WTC11 (cell line): ENCODE data around the gene SERPINI2. TPM values are rescaled to one million over a fixed set of nuclear protein-coding genes. Genes with fewer than 3 reads are reported as not detected.

Source experiments
- ATAC-seq: fragments of 200-7000 bp; cut with Tn5 transposase; 2 replicates; pipeline ENCODE4 v1.10.0; 2021; ENCODE audit warnings: mild to moderate bottlenecking, moderate library complexity
- CTCF ChIA-PET: fragments of 300-600 bp; sonication (Branson Sonifier 250); formaldehyde crosslinking; loops from one replicate; lab custom pipeline; 2021; ENCODE audit warnings: antibody characterized with exemption; lab: Charles Lee
- POLR2A ChIA-PET: fragments of 350-600 bp; sonication (Branson Sonifier 250); formaldehyde crosslinking; loops from one replicate; lab custom pipeline; 2021; ENCODE audit warnings: antibody characterized with exemption; lab: Charles Lee
- DNase-seq: peaks from one replicate; pipeline ENCODE4 v3.0.0; 2021; ENCODE audit warnings: low spot score
- H3K27ac Mint-ChIP-seq: 2 replicates; pipeline ENCODE4 v1.8.0; 2021; ENCODE audit warnings: mixed read lengths
- H3K27me3 Mint-ChIP-seq: 2 replicates; pipeline ENCODE4 v1.8.0; 2021; ENCODE audit warnings: low read depth, mild to moderate bottlenecking, moderate library complexity, mixed read lengths
- H3K36me3 Mint-ChIP-seq: 2 replicates; pipeline ENCODE4 v1.8.0; 2021; ENCODE audit warnings: mixed read lengths
- H3K4me1 Mint-ChIP-seq: 2 replicates; pipeline ENCODE4 v1.8.0; 2022; ENCODE audit warnings: mixed read lengths
- H3K4me3 Mint-ChIP-seq: 2 replicates; pipeline ENCODE4 v1.8.0; 2021; ENCODE audit warnings: mild to moderate bottlenecking, moderate library complexity, mixed read lengths
- H3K9me3 Mint-ChIP-seq: 2 replicates; pipeline ENCODE4 v1.8.0; 2021; ENCODE audit warnings: mixed read lengths
- CTCF ChIP-seq: fragments of 200-600 bp; IDR thresholded peaks from 2 replicates; pipeline ENCODE4 v1.8.0; 2022; ENCODE audit warnings: antibody characterized with exemption
- EMX1 ChIP-seq: fragments of 250-450 bp; sonication (Bioruptor Pico); IDR thresholded peaks from 2 replicates; pipeline ENCODE4 v1.8.0; 2021; ENCODE audit warnings: mild to moderate bottlenecking
- GTF2I ChIP-seq: fragments of 250-450 bp; sonication (Bioruptor Pico); conservative IDR thresholded peaks from 2 replicates; pipeline ENCODE4 v1.4.0; 2021; ENCODE audit warnings: mild to moderate bottlenecking
- IRF1 ChIP-seq: sonication (generic); formaldehyde crosslinking; IDR thresholded peaks from 2 replicates; pipeline ENCODE4 v1.8.0; 2023; ENCODE audit warnings: missing genetic modification reagents
- OVOL2 ChIP-seq: fragments of 250-450 bp; sonication (Bioruptor Pico); IDR thresholded peaks from 2 replicates; pipeline ENCODE4 v1.9.0; 2021; ENCODE audit warnings: mild to moderate bottlenecking, borderline replicate concordance
- PREB ChIP-seq: sonication (generic); formaldehyde crosslinking; IDR thresholded peaks from 2 replicates; pipeline ENCODE4 v1.8.1; 2022; ENCODE audit warnings: mild to moderate bottlenecking, missing genetic modification reagents, moderate library complexity, borderline replicate concordance
- SOX15 ChIP-seq: fragments of 250-450 bp; sonication (Bioruptor Pico); IDR thresholded peaks from 2 replicates; pipeline ENCODE4 v1.9.0; 2021; ENCODE audit warnings: mild to moderate bottlenecking
- TEAD1 ChIP-seq: sonication (generic); formaldehyde crosslinking; IDR thresholded peaks from 2 replicates; pipeline ENCODE4 v1.8.0; 2022; ENCODE audit warnings: mild to moderate bottlenecking, missing genetic modification reagents
- TP53 ChIP-seq: sonication (generic); formaldehyde crosslinking; IDR thresholded peaks from 2 replicates; pipeline ENCODE4 v1.8.1; 2023; ENCODE audit warnings: mild to moderate bottlenecking, missing genetic modification reagents
- ZNF219 ChIP-seq: sonication (generic); formaldehyde crosslinking; IDR thresholded peaks from 2 replicates; pipeline ENCODE4 v1.8.0; 2023; ENCODE audit warnings: missing genetic modification reagents, mild to moderate bottlenecking, borderline replicate concordance
- ZNF263 ChIP-seq: sonication (generic); formaldehyde crosslinking; IDR thresholded peaks from 2 replicates; pipeline ENCODE4 v1.8.1; 2022; ENCODE audit warnings: low read depth, mild to moderate bottlenecking, moderate library complexity, missing genetic modification reagents
- total RNA-seq: library from RNA; stranded (reverse); gene quantifications from 3 replicates; pipeline ENCODE4 v1.2.3, GENCODE V29; 2021
- TF ChIP-seq, protein P1 (sequence below): sonication (generic); formaldehyde crosslinking; IDR thresholded peaks from 2 replicates; pipeline ENCODE4 v1.8.1; 2023; ENCODE audit warnings: mild to moderate bottlenecking, missing genetic modification reagents, borderline replicate concordance
- TF ChIP-seq, protein P2 (sequence below): sonication (generic); formaldehyde crosslinking; IDR thresholded peaks from 2 replicates; pipeline ENCODE4 v1.8.1; 2022; ENCODE audit warnings: mild to moderate bottlenecking, moderate library complexity, missing genetic modification reagents
- TF ChIP-seq, protein P3 (sequence below): sonication (generic); formaldehyde crosslinking; conservative IDR thresholded peaks from 2 replicates; pipeline ENCODE4 v1.8.1; 2022; ENCODE audit warnings: mild to moderate bottlenecking, missing genetic modification reagents

SERPINI2 gene
- total RNA-seq, 1 experiment from 2014 or later, result not detected

GRCh38 chr3:167453815-167454214, 20.0 kb downstream of the SERPINI2 start:
- no peaks in the 10 kb centered on the region for H3K27me3 Mint-ChIP-seq
- TF ChIP-seq, protein P1, sequence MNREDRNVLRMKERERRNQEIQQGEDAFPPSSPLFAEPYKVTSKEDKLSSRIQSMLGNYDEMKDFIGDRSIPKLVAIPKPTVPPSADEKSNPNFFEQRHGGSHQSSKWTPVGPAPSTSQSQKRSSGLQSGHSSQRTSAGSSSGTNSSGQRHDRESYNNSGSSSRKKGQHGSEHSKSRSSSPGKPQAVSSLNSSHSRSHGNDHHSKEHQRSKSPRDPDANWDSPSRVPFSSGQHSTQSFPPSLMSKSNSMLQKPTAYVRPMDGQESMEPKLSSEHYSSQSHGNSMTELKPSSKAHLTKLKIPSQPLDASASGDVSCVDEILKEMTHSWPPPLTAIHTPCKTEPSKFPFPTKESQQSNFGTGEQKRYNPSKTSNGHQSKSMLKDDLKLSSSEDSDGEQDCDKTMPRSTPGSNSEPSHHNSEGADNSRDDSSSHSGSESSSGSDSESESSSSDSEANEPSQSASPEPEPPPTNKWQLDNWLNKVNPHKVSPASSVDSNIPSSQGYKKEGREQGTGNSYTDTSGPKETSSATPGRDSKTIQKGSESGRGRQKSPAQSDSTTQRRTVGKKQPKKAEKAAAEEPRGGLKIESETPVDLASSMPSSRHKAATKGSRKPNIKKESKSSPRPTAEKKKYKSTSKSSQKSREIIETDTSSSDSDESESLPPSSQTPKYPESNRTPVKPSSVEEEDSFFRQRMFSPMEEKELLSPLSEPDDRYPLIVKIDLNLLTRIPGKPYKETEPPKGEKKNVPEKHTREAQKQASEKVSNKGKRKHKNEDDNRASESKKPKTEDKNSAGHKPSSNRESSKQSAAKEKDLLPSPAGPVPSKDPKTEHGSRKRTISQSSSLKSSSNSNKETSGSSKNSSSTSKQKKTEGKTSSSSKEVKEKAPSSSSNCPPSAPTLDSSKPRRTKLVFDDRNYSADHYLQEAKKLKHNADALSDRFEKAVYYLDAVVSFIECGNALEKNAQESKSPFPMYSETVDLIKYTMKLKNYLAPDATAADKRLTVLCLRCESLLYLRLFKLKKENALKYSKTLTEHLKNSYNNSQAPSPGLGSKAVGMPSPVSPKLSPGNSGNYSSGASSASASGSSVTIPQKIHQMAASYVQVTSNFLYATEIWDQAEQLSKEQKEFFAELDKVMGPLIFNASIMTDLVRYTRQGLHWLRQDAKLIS (CRISPR knock-in tag), result no peak
- TF ChIP-seq CTCF (no peak), PREB (CRISPR knock-in tag) (no peak), GTF2I (no peak), EMX1 (CRISPR knock-in tag) (no peak), ZNF219 (no peak), TP53 (no peak)
- TF ChIP-seq, protein P2, sequence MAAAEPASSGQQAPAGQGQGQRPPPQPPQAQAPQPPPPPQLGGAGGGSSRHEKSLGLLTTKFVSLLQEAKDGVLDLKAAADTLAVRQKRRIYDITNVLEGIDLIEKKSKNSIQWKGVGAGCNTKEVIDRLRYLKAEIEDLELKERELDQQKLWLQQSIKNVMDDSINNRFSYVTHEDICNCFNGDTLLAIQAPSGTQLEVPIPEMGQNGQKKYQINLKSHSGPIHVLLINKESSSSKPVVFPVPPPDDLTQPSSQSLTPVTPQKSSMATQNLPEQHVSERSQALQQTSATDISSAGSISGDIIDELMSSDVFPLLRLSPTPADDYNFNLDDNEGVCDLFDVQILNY (CRISPR knock-in tag), result no peak
- CTCF ChIA-PET, result interaction anchor here (0.8 kb wide), 1 partner anchor 73 kb away, joined by 3 read pairs; the partner anchor contains the start of gene ZBBX
- no peak overlapping the region for H3K27ac Mint-ChIP-seq
- no peak overlapping the region for H3K4me3 Mint-ChIP-seq
- 0 out of 2 replicates have a peak, but pooled peaks cover 3% of the 10 kb centered on the region for H3K9me3 Mint-ChIP-seq
- DNase-seq, result no peak
- POLR2A ChIA-PET, result no interaction called here
- no peaks in the 10 kb centered on the region for H3K36me3 Mint-ChIP-seq
- ATAC-seq, result no peak
- H3K4me1 Mint-ChIP-seq, result peaks cover 44% of the 10 kb centered on the region

DNA sequence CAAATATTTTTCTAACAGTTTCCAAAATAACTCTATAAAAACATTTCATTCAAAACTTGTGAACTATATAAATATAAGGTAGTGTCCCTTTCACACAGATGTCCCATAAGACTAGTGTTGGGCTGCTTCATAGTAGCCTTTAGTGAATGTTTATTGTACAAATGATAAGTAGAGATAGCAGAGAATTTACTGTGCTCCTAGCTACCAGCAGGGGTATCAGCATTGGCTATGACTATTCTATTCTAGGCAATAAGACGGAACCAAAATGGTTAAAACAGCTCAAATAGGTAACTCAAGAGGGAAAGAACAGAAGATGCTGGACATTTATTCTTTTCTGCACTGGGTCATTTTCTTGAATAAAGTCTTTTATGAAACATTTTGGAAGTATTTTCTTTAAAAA, 22.6 kb downstream of the SERPINI2 start:
- TF ChIP-seq OVOL2 (no peak), ZNF263 (CRISPR knock-in tag) (no peak), GTF2I (no peak), SOX15 (CRISPR knock-in tag) (no peak), TEAD1 (CRISPR knock-in tag) (no peak), IRF1 (CRISPR knock-in tag) (no peak)
- TF ChIP-seq, protein P3, sequence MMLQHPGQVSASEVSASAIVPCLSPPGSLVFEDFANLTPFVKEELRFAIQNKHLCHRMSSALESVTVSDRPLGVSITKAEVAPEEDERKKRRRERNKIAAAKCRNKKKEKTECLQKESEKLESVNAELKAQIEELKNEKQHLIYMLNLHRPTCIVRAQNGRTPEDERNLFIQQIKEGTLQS (CRISPR knock-in tag), result no peak
- Mint-ChIP-seq H3K4me3 (no peak overlapping the region), H3K27ac (no peak overlapping the region), H3K4me1 (peaks cover 36% of the 10 kb centered on the region), H3K27me3 (no peaks in the 10 kb centered on the region), H3K36me3 (no peaks in the 10 kb centered on the region), H3K9me3 (no peaks in the 10 kb centered on the region)
- POLR2A ChIA-PET, result interaction anchor here (0.5 kb wide), 1 partner anchor 12 kb away, joined by 4 read pairs; no protein-coding TSS in a partner anchor
- CTCF ChIA-PET, result interaction anchor here (1.0 to 1.9 kb wide), 2 partner anchors 71 to 290 kb away, joined by 3 to 5 read pairs; partner anchors contain the start of gene ZBBX
- ATAC-seq (peak; percentile 52; the same call in 1 of the 2 replicates), DNase-seq (no peak)
